HG02678 (cell line): ENCODE measurements around the gene PCNX2.
A peak's percentile ranks its signal among the peaks of the same experiment; 100 is the strongest.

ENCODE experiments used
- ATAC-seq: cut with Tn5 transposase; IDR thresholded peaks from one replicate; pipeline ENCODE4 v1.9.1; 2021; ENCODE audit warnings: mild to moderate bottlenecking, moderate library complexity; ENCODE audit not compliant: unreplicated experiment

PCNX2 gene

GRCh38 chr1:232966663-232967062 lies 328.9 kb downstream of the PCNX2 start:
- no peak for ATAC-seq

GRCh38 chr1:232965912-232966217 lies 329.7 kb downstream of the PCNX2 start:
- no peak for ATAC-seq

GRCh38 chr1:232965124-232965911 lies 330.2 kb downstream of the PCNX2 start:
- ATAC-seq = no peak

GRCh38 chr1:232964601-232965000 lies 330.9 kb downstream of the PCNX2 start:
- no peak for ATAC-seq

- ATAC-seq = no peak
Observed at GRCh38 chr1:232962761-232963745, 332.5 kb downstream of the PCNX2 start.

GRCh38 chr1:232958067-232958466 lies 337.5 kb downstream of the PCNX2 start:
- no peak for ATAC-seq

- no peak for ATAC-seq
Observed at GRCh38 chr1:232956081-232956480, 339.4 kb downstream of the PCNX2 start.

- ATAC-seq = no peak
Observed at GRCh38 chr1:232954594-232955365, 340.7 kb downstream of the PCNX2 start.

- ATAC-seq = peak; percentile 57
Observed at GRCh38 chr1:232952514-232953499, 342.7 kb downstream of the PCNX2 start.

GRCh38 chr1:232951605-232952004 lies 343.9 kb downstream of the PCNX2 start:
- ATAC-seq = no peak

- ATAC-seq = no peak
Observed at GRCh38 chr1:232951180-232951579, 344.3 kb downstream of the PCNX2 start.

GRCh38 chr1:232950197-232951176 lies 345.0 kb downstream of the PCNX2 start, which contains the start of gene NTPCR:
TSS of gene NTPCR (plus strand) at chr1:232950611. CDS start at chr1:232950711, 100 bp downstream.
- ATAC-seq = peak; percentile 79

- ATAC-seq = no peak
Observed at GRCh38 chr1:232949636-232950196, 345.8 kb downstream of the PCNX2 start.

GRCh38 chr1:232944347-232944746 lies 351.2 kb downstream of the PCNX2 start:
- no peak for ATAC-seq

- peak; percentile 54 for ATAC-seq
Observed at GRCh38 chr1:232943679-232944252, 351.8 kb downstream of the PCNX2 start.

GRCh38 chr1:232942413-232943294 lies 352.9 kb downstream of the PCNX2 start:
- no peak for ATAC-seq

- peak; percentile 65 for ATAC-seq
Observed at GRCh38 chr1:232940262-232940661, 355.3 kb downstream of the PCNX2 start.
